K562 (cell line): ENCODE measurements around the gene FHIT.

Source experiments
- CTCF ChIP-seq, 3 experiments: IDR thresholded peaks in 2 of 3; conservative IDR thresholded peaks in 1 of 3; 2 replicates each; pipeline ENCODE4 v1.5.1; 2011 to 2012; ENCODE audit warnings: low read length in 3 of 3, mild to moderate bottlenecking in 3 of 3, control low read depth in 2 of 3, improper control_type of control experiment in 1 of 3, inconsistent platforms in 1 of 3, low read depth in 1 of 3, mixed read lengths in 1 of 3, moderate library complexity in 1 of 3; ENCODE audit not compliant: insufficient read depth in 2 of 3
- ETV6 ChIP-seq, 3 experiments: fragments of 150-350 bp in 1 of 3; sonication (generic) in 1 of 3; formaldehyde crosslinking in 1 of 3; IDR thresholded peaks; 2 replicates each; pipeline versions ENCODE4 v1.6.1 to v1.8.0; 2014 to 2022; ENCODE audit warnings: borderline replicate concordance in 2 of 3, low read depth in 2 of 3, antibody characterized with exemption in 1 of 3, low read length in 1 of 3, mild to moderate bottlenecking in 1 of 3, missing genetic modification reagents in 1 of 3
- HNRNPK ChIP-seq: fragments of 200-400 bp; formaldehyde crosslinking; IDR thresholded peaks from one replicate; pipeline ENCODE4 v1.6.1; 2018; ENCODE audit warnings: mild to moderate bottlenecking, low read depth, low read length; ENCODE audit not compliant: poor library complexity, severe bottlenecking
- KLF16 ChIP-seq: IDR thresholded peaks from 2 replicates; pipeline ENCODE4 v1.6.1; 2016; ENCODE audit warnings: antibody characterized with exemption
- POLR2A ChIP-seq: fragments of 450-650 bp; conservative IDR thresholded peaks from 2 replicates; pipeline ENCODE4 v1.6.1; 2016
- PRMT5 ChIP-seq: sonication (generic); formaldehyde crosslinking; IDR thresholded peaks from 2 replicates; pipeline ENCODE4 v1.5.0; 2020; ENCODE audit warnings: missing genetic modification reagents
- RBBP5 ChIP-seq: fragments of 200-600 bp; sonication (generic); IDR thresholded peaks from 2 replicates; pipeline ENCODE4 v1.6.1; 2012; ENCODE audit warnings: borderline replicate concordance, mild to moderate bottlenecking, low read length, control low read depth, inconsistent platforms; ENCODE audit not compliant: insufficient read depth, poor library complexity, severe bottlenecking
- TARDBP ChIP-seq: fragments of 450-650 bp; IDR thresholded peaks from 2 replicates; pipeline ENCODE4 v1.6.1; 2016
- USF2 ChIP-seq: sonication (generic); formaldehyde crosslinking; IDR thresholded peaks from 2 replicates; pipeline ENCODE4 v1.5.0; 2020; ENCODE audit warnings: missing genetic modification reagents
- YBX1 ChIP-seq: fragments of 450-650 bp; IDR thresholded peaks from 2 replicates; pipeline ENCODE4 v1.7.1; 2016; ENCODE audit warnings: mild to moderate bottlenecking

- no peak for TF ChIP-seq KLF16
- no peak for TF ChIP-seq YBX1
- no peak for TF ChIP-seq CTCF (IDR thresholded peaks at IDR 0.05 in 2 of 3, conservative IDR thresholded peaks at IDR 0.05 in 1 of 3; ENCODE audit: insufficient read depth in 2 of 3, low read depth in 1 of 3, low read length in 3 of 3)
- TF ChIP-seq POLR2A = no peak
- no peak for TF ChIP-seq RBBP5
- TF ChIP-seq TARDBP = no peak
- TF ChIP-seq PRMT5 (CRISPR knock-in tag) = no peak
- TF ChIP-seq ETV6 (IDR thresholded peaks at IDR 0.05; ENCODE audit: borderline replicate concordance in 1 of 2, low read depth in 2 of 2, low read length in 1 of 2) = no peak
- no peak for TF ChIP-seq ETV6 (CRISPR knock-in tag; IDR thresholded peaks at IDR 0.05; ENCODE audit: borderline replicate concordance)
- no peak for TF ChIP-seq USF2 (CRISPR knock-in tag)
- TF ChIP-seq HNRNPK = no peak
Observed at GRCh38 chr3:59886790-59887189, 1364.5 kb downstream of the FHIT start.
